ENCODE measurements around the gene PURB.

GRCh38 chr7:44899443-44899842 is 14.1 kb upstream of the PURB start:
- no peak for TF ChIP-seq CTCF (IDR thresholded peaks at IDR 0.05; ENCODE audit: insufficient read depth, low read length, poor library complexity, severe bottlenecking)
- TF ChIP-seq EZH2phosphoT487 (conservative IDR thresholded peaks at IDR 0.05; ENCODE audit: low read length): no peak
